Ovary (tissue), 3 donors: ENCODE results near the gene BARHL1.

Experiments used
- CTCF ChIP-seq, 3 donors: fragments of 450-650 bp in 2 of 3; fragments of 200-600 bp in 1 of 3; IDR thresholded peaks; one replicate each; pipeline versions ENCODE4 v1.5.1 to v1.8.0; 2016 to 2022; ENCODE audit warnings: antibody characterized with exemption in 3 of 3, mild to moderate bottlenecking in 1 of 3
- EP300 ChIP-seq: sonication (generic); formaldehyde crosslinking; IDR thresholded peaks from one replicate; pipeline ENCODE4 v1.6.1; 2017; ENCODE audit warnings: antibody characterized with exemption
- POLR2A ChIP-seq: fragments of 450-650 bp; IDR thresholded peaks from one replicate; pipeline ENCODE4 v1.6.1; 2017; ENCODE audit warnings: antibody characterized with exemption, mild to moderate bottlenecking, moderate library complexity
- donor health status: DM: no; HTN: no; CAD: no.

GRCh38 chr9:132556235-132556634 lies 26.2 kb upstream of the BARHL1 start:
- TF ChIP-seq CTCF (IDR thresholded peaks at IDR 0.05) (no peak), POLR2A (no peak), EP300 (no peak)
